Measurements from ENCODE around the gene SLC30A7.
A peak's percentile ranks its signal among the peaks of the same experiment; 100 is the strongest.
"Not testable (repeated sequence)": the region's sequence is repeated elsewhere in the genome, so short reads cannot be mapped to it uniquely, and the experiment has no call there.

Gene SLC30A7

DNA sequence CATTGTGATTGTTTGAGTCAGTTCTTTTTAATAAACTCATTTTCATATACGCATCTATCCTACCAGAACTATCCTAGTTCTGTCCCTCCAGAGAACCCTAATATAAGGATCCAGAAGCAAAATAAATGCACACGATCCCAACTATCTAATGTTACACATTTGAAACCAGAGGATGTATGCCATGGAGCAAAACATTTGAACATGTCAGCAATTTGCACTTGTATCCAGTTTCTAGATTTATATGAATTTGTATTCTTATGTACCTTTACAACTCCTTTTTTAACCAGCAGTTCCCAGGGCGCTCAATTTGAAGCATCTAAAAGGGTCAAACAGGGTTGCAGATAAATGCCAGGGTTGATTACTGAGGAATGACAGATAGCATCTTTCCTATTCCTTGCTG is 3.3 kb upstream of the SLC30A7 start:
- no peak for DNase-seq

DNA sequence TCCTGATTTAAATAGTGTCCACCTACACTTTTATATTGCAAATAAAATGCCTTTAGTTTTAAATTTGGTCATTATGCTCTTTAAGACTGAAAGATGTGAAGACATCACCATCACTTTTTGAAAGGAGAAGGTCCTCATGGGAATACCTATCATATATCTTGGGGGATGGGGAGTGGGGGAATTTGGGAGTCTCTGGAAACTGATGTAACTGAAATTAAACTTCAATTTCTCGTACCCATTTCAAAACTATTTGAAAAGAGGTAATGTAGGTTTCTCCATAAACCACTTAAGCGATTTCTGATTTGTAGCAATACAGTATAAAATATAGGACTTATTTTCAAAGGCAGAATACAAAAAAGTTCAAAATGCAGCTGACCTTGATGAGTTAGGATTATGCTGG is 2.2 kb upstream of the SLC30A7 start:
- DNase-seq: no peak

DNA sequence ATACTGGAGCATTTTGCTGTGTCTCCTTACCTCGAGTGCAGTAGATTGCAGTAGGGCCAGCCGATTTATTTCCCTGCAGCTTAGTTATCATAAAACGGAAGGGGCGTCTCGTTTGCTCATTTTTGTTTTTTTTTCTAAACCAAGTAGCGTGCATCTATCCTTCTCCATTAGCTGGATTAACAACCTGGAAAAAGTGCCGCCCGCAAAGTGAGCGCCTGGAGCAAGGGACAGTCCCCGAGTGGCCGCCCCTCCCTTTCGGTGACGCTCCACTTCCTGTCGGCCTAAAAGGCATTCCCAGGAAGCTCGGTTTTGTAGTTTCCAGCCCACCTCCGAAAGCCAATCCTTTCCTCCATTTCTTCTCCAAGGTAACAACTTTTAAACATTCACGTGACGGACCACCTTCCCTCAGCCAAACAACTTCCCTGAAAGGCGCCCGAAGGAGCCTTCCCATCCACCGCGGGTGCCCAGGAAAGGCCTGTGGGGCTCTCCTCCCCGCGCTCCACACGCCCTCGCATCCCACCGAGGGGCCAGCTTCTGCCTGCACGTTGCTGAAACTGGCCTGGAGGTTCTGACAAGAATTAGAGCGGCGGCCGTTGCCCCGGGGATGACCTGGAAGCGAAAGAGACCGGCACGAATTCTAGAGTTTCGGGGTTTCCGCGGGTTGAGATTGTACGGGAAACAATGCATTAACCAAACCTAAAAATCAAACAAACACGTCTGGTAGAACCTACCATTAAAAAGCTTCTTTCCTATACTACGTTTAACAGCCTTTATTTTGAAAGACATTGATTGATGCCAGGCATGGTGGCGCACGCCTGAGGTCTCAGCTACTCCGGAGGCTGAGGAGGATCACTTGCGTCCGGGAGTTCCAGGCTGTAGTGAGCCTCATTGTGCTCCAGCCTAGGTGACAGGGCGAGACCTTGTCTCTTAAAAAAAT is 1.0 kb upstream of the SLC30A7 start, which contains the start of gene EXTL2:
TSS of gene EXTL2 (minus strand) at position 240 of the 937 bp plus-strand sequence. CDS start 6,085 bp downstream, outside the sequence.
- DNase-seq: peak; percentile 76

DNA sequence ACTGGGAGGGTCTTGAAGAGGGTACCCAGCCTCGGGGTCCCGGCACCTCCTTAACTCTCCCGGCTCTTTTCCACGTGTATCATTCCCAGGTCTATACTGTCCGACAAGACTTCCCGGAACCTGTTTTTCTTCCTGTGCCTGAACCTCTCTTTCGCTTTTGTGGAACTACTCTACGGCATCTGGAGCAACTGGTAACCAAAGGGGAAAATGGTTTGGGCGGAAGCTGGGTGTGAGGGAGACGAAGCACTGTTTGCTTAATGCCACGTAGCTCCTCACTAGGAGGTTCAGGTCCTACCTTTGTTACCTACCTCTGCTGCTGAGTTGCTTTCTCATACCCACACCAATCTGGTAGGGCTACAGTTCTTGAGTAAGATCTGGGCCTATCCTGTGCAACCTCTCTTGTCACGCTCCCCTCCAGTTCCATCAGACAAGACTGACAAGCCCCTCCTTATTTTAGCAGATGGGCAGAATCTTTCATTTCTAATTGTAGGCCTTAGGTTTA is 642 bp downstream of the SLC30A7 start:
- DNase-seq: peak; percentile 22

DNA sequence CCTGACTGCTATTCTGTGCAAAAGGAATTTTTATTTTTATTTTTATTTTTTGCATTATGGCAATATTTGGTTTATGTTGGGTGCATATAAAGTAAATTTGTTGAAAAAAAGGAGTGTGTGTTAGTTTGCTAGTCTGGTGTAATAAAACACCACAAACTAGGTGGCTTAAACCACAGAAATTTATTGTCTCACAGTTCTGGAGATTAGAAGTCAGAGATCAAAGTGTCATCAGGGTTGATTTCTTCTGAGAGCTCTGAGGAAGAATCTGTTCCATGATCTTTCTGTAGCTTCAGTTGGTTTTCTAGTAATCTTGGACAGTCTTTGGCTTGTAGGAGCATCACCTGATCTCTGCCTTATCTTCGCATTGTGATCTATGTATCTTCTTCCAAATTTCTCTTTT is 6.5 kb downstream of the SLC30A7 start:
- DNase-seq: no peak

DNA sequence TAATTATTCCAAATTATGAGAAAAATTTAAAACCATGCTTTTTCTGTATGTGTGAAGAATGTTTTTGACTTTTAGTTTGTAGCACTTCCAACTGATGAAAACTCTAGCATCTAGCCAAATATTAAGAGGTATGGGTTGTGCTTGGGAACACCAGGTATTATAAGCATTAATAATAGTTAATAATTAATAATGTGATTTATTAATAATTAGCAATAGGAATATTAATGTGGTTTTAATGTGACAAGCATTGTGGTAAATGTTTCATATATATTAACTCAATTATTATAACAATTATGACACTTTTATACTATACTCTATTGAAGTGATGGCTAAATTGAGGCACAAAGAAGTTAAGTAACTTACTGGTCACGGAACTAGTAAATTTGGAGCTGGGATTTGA is 7.9 kb downstream of the SLC30A7 start:
- DNase-seq: no peak

DNA sequence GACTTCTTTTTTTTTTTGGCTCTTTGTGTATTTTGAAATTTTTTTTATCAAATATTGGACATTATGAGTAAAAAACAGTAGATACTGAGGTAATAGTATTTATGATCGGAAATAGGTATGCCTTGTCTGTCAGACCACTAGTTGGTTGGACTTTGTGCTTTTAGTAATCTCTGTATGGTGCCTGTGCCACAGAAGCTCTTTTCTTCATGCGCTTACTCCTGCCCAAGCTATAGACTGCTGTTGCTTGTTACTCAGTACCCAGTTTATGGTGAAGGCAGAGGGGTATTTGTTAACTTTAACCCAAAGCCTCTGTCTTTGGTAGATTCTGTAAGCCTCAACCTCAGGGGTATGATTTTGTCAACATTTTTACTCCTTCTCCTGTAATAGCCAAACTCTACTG is 8.6 kb downstream of the SLC30A7 start:
- no peak for DNase-seq

DNA sequence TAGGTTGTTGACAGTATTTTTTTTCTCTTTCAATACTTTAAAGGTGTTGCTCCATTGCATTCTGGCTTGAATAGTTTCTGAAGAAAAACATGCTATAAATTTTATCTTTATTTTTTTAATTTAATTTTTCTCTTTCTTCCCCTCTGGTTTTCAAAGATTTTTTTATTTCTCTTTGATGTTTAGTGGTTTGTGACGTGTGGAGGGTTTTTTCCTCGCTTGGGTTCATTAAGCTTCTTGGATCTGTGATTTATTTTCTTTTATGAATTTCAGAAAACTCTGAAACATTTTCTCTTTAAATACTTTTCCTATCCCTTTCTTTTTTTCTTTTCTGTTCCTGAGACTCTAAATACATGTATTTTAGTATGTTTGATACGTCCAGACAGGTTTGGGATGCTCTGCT is 9.3 kb downstream of the SLC30A7 start:
- no peak for DNase-seq

DNA sequence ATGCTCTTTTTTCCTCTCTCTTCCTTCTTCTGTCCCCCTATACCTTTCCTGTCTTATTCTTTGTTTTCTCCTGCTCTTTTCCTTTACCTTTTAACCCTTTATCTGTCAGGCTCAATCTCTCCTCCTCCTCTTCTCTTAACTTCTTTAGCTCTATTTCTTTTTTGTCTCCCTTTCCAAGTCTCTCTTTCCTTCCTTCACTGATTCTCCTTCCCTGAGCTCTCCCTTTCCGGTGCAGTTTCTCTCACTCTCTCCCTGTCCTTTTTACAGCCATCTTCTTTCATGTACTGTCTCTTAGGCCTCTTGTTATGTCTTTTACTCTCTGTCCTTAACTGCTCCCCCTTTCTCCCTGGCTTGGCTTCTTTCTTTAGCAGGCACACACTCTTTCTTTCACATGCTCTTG is 12.0 kb downstream of the SLC30A7 start:
- no peak for DNase-seq

DNA sequence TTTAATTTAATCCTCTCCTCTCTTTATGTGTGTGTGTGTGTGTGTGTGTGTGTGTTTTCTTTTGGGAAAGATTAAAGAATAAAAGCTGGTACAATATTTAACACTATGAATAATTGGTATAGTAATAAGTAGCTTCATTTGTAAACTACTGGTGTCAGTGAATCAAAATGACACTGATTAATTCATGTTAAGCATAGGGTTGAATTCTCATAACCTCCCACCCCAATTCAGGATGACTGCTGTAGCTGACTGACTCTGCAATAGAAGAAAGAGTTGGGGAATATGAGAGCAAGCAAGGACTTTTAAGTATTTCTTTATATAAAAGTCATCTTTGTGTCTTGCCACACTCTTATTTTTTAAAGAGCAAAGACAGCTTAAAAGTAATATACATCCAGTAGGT is 13.1 kb downstream of the SLC30A7 start:
- DNase-seq: no peak

DNA sequence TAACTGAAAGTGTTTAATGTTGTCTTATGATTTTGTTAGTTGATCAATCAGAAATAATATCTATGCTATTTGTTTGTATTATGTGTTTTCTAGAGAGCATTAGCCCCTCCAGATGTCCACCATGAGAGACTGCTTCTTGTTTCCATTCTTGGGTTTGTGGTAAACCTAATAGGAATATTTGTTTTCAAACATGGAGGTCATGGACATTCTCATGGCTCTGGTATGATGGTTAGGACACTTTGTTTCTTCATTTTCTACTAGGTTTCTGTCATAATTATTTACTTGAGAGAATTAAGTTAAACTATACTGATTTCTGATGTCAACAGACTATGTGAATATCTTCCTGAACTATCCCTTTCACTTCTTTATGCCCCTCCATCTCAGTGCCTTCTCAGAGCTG is 16.1 kb downstream of the SLC30A7 start:
- no peak for DNase-seq

DNA sequence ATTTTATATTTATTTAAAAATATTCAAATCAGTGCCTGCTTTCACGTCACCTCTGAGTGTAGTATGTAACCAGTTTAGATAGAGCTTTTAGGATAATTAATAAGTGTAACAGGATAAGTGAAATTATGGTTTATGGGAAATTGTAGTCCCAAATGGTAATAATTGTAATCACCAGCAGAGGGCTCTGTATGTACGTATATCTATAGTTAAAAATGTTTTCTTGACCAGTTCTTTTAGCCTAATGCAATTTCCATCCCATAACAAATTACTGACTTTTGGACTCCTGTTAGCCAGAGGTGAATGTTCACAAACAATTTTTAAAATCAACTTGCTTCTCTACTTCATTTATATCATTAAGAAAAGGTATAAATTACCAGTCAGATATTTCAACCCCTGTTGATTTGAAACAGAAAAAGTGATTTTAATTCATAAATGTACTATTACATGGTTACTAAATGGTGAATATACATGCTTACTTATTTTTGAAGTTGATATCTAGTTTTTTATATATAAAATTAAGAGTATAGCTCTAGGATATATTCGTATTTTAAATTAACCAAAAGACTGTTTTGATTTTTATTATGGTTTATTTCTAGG is 25.3 kb downstream of the SLC30A7 start:
- peak; percentile 45 for DNase-seq

DNA sequence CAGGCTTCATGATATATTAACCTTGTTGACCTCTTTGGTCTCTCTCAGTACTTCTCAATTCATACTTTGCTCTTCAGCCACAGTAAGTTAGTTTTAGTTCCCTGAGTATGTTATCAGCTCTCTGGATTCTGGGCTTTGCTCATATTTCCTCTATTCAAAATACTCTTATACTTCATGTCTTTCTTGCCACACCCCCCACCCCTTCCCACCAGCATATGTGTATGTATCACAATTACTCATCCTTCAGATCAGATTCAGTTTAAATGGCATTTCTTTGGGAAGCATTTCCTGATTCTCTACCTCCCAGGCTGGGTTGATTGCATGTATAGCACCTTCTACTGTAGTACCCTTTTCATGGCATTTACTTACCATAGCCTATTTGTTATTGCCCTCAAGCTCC is 28.3 kb downstream of the SLC30A7 start:
- DNase-seq: peak; percentile 6

DNA sequence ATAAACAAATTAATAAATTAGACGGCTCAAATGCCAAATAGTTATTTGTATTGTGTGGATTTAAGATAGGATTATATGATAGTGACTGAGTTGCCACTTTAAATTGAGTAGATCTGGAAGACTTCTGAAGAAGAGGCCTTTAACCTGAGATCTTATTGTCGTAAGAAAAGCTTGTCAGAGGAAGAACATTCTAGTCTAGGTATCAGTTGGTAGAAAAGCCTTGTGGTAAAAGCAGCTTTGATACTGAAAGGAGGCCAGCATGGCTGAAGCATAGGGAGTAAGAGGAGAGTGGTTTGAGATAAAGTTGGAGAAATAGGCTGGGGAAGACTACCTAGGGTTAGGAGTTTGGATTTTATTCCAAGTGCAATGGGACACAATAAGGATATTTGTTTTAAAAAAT is 29.1 kb downstream of the SLC30A7 start:
- DNase-seq: no peak

DNA sequence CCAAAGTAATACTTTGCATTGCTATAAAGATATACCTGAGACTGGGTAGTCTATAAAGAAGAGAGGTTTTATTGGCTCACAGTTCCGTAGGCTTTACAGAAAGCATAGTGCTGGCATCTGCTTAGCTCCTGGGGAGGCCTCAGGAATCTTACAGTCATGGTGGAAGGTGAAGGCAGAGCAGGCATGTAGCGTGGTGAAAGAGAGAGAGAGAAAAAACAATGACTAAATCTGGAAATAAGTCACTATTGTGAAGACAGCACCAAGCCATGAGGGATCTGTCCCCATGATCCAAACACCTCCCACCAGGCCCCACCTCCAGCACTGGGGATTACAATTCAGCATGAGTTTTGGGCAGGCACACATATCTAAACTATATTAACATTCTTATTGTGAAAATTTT is 30.4 kb downstream of the SLC30A7 start:
- DNase-seq: no peak

DNA sequence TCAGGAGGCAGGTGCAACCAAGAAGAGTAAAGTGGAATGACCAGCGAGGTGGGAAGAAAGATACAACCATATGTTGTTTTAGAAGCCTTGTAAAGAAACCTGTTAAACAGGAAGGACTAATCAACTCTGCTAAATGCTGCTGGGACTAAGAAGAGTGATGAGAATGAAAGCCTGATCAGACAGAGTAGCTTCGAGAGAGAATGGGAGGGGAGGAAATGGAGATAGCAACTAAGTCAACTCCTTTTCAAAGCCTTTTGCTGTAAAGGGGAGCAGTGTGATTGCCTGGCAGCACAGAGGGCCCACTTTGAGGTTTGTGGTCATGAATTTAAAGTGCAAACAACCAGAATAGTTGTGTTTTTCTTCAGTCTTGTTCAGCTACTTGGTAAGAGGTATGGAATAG is 31.4 kb downstream of the SLC30A7 start:
- DNase-seq: no peak

DNA sequence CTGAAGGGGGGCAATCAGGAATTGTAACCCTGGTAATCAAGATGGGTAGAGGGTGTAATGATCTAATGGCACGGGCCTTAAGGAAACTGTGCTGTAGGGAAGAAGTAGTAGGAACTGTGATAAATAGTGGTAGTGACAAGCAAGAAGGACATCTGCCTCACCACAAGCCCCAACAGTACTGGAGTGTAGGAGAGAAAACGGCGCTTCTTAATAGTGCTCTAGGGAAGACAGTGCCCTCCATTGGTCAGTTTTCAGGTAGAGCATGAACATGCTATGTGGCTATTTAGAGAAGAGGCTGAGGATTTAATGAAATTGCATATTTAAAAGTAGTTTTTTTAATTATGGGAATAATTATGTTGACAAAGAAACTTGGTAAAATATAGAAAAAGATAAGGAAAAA is 32.2 kb downstream of the SLC30A7 start:
- DNase-seq: no peak

DNA sequence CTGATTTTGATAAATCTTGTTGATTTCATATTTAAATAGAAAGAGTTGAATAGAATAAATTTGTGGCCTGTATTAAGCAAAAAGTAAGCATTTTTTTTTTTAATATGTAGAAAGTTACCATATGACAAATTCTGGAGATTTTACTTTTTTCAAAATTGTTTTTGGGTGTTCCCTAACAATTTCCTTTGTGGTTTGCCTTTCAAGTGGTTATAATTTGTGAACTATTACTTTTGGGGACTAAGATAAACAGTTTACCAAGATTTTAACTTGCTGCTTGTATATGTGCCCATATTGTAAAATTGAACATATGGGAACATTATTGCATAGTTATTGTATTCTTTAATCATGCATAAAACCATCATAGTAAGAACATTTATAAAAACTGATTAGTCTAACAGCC is 34.6 kb downstream of the SLC30A7 start:
- no peak for DNase-seq

DNA sequence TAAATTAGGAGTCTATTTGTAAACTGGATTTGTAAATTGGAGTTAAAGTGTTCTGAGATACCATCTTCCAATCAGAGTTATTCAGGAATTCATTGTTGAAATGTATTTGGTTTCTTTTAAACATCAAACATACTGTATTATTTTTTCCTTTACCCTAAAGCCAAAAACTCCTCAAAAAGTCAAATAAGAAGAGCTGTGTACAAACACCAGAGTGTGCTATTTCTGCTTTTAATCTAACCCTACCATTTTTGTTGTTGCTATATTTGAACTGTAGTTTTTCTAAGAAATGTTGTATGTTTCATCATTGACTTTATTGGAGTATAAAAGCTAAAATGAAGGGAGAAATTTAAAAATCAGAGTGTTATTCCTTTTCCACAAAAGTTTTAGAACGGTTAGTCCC is 35.8 kb downstream of the SLC30A7 start:
- DNase-seq: no peak

DNA sequence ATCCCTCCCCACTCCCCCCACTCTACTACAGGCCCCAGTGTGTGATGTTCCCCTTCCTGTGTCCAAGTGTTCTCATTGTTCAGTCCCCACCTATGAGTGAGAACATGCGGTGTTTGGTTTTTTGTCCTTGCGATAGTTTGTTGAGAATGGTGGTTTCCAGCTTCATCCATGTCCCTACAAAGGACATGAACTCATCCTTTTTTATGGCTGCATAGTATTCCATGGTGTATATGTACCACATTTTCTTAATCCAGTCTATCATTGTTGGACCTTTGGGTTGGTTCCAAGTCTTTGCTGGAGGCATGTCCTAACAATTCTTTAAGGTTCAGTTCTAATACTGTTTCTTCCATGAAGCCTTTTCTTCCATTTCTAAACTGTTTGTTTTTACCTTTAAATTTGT is 37.7 kb downstream of the SLC30A7 start:
- not testable (repeated sequence) for DNase-seq

DNA sequence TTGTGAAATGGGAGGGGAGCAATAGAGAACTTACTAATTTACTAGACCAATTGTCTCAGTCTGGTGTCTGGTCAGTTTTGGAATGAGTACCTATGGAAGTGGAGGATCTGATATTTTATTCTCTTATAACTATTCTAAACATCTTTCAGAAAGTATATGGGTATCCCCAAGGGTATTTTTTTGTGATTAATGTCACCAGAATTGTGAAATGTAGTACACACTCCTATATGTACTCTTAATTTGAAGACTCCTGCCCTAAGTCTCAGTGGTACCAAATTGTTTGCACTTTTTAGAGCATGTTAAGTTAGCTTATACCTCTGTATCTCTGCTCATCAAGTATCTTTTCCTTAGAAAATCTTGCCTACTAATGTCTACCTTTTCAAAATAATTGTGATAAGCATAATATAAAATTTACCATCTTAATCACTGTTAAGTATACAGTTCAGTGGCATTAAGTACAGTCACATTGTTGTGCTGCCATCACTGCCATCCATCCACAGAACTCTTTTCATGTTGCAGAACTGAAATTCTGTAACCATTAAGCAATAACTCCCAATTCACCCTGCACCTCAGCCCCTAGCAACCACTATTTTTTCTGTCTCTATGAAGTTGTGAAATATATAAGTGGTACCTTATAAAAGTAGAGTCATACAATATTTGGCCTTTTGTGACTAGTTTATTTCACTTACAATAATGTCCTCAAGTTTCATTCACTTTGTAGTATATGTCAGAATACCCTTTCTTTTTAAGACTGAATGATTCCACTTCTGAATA is 40.5 kb downstream of the SLC30A7 start:
- no peak for DNase-seq

DNA sequence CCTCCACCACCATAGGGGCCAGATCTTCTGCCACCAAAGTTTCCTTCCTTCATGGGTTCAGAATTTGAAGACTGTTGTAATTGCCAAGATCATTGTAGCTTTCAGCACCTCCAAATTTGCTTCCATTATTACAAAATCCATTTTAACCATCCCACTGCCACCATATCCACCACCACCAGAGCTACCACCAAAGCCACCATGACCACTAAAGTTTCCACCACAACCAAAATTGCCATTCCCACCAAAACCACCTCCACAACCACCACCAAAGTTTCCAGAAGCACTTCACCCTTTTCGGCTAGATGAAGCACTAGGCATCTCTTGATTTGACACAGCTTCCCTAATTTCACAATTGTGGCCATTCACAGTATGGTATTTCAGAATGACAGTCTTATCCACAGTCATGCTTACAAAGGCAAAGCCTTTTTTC is 45.2 kb downstream of the SLC30A7 start:
- no peak for DNase-seq

DNA sequence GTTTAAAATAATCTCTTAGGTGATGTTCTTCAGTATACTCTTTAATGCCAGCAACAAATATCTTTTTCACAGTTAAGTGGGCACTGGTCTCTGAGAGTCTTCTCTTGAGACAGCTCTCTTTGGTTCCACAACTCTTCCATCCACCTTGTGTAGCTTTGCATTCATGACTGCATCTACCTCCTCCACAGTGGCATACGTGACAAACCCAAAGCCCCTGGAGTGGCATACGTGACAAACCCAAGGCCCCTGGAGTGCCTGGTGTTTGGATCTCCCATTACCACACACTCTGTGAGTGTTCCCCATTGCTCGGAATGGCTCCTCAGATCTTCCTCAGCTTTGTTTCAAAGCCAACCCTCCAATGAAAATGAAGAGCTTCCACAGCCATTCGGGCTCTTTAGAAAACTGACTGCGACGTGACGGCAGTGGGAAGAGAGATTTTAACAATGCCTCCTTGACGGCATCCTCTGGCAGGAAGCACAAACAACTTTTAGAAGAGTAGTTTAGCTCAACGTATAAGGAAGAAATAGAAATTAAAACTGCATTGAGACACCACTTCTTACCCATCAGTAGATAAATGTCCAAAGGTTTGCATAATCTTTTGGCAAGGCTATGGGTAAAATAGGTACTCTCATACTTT is 45.8 kb downstream of the SLC30A7 start:
- DNase-seq: no peak
